VCaP (cell line): ENCODE results near the gene COL1A1.

Source experiments
- H3K27ac ChIP-seq: fragments of 450-650 bp; 2 replicates; pipeline ENCODE4 v1.5.1; 2017
- CTCF ChIP-seq: fragments of 450-650 bp; conservative IDR thresholded peaks from 2 replicates; pipeline ENCODE4 v1.5.1; 2017; ENCODE audit warnings: mild to moderate bottlenecking, moderate library complexity

COL1A1 gene

GRCh38 chr17:50144845-50145531 is 56.4 kb downstream of the COL1A1 start:
- no peak overlapping the region for H3K27ac ChIP-seq
- TF ChIP-seq CTCF, result no peak

- H3K27ac ChIP-seq, result no peak overlapping the region
- TF ChIP-seq CTCF, result no peak
Measured at GRCh38 chr17:50144355-50144754, 57.1 kb downstream of the COL1A1 start.

- no peak for TF ChIP-seq CTCF
- no peak overlapping the region for H3K27ac ChIP-seq
Measured at GRCh38 chr17:50143461-50144176, 57.8 kb downstream of the COL1A1 start.

- H3K27ac ChIP-seq, result 0 out of 2 replicates have a peak overlapping the region, but pooled peaks have one; percentile 2
- TF ChIP-seq CTCF, result no peak
Measured at GRCh38 chr17:50141745-50142110, 59.7 kb downstream of the COL1A1 start.

GRCh38 chr17:50141026-50141744 is 60.2 kb downstream of the COL1A1 start:
- peak overlapping the region; percentile 52 for H3K27ac ChIP-seq
- TF ChIP-seq CTCF, result no peak

- peak; percentile 97 for TF ChIP-seq CTCF
- peak overlapping the region; percentile 52 for H3K27ac ChIP-seq
Measured at GRCh38 chr17:50139950-50140885, 61.2 kb downstream of the COL1A1 start.
